Measurements from ENCODE around the gene MBNL2. TPM values are rescaled to one million over a fixed set of nuclear protein-coding genes. Genes with fewer than 3 reads are reported as not detected.
A peak's percentile ranks its signal among the peaks of the same experiment; 100 is the strongest.

Gene MBNL2
- total RNA-seq, 1 experiment from 2014 or later: 32.9 TPM

DNA sequence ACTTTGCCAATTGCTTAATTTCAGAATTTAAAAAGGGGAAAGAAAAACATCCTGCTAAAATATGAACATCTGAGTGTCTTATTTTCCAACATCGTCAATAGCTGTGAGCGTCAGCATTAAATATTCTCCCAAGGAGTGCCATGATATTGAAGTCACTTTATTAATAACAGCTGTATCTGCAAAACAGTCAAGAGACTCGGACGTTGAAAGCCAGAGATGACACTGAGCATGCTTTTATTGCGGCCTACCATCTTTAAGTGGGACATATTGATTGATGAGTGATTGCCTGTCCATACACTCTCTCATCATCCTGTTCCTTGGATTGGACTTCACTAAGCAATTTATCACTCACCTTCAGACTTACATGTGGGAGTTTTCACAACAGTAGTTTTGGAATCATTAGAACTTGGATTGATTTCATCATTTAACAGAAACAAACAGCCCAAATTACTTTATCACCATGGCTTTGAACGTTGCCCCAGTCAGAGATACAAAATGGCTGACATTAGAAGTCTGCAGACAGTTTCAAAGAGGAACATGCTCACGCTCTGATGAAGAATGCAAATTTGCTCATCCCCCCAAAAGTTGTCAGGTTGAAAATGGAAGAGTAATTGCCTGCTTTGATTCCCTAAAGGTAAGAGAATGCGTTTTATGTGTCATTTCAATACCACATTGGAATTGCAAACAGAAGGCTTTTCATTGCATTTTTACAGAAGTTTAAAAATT is 53.8 kb downstream of the MBNL2 start:
- DNase-seq: no peak
- Histone ChIP-seq H3K9me3 (replicated peaks) (no peaks in the 10 kb centered on the region), H3K36me3 (peaks cover 18% of the 10 kb centered on the region), H3K4me1 (peaks cover 13% of the 10 kb centered on the region), H3K27me3 (no peaks in the 10 kb centered on the region), H3K27ac (no peak overlapping the region), H3K4me3 (no peak overlapping the region)

- Histone ChIP-seq H3K27me3 (no peaks in the 10 kb centered on the region), H3K27ac (no peak overlapping the region), H3K4me1 (peaks cover 13% of the 10 kb centered on the region), H3K36me3 (peaks cover 18% of the 10 kb centered on the region), H3K4me3 (no peak overlapping the region), H3K9me3 (replicated peaks) (no peaks in the 10 kb centered on the region)
- DNase-seq: no peak
Measured at GRCh38 chr13:97276862-97277269, 54.7 kb downstream of the MBNL2 start.

DNA sequence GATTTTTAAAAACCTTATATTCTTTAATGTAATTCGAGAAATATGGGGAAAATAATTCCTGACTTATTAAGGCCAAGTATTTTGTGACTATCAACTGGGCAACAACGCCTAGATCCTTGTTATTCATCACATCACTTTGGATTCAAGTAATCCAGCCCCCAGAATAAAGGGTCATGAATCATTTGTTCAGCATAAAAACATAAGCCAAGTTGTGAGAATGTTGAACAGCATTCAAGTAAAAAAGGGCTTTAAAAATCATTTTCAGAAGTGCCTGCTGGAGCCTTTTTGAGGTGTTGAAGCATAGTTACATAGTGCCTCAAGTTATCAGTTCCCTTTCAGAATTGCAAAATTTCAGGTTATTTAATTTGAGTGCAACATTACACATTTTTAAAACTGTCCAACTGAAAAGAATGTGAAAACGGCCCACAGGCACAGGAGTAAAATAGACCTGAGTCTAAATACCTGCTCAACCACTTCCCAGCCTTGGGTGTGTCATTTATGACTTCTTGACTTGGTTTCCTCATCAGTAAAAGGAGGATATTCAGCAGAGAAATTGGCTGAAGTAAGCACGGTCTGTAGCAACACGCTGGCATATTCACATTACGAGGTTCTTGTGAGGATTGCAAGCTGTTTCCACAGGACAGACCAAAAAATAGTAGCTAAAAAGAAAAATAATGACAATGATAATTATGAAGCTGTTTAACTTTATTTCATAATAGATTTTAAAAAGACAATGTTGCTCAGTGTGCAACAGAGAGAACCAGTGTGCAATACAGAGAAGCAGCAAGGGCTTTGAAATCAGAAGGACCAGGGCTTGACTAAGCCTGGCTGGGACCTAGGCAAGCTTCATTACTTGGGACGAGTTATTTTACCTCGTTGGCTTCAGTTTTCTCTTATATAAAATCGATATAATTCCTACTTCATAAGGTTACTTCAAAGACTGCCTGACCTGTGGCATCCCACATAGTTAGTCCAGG is 56.6 kb downstream of the MBNL2 start:
- no peak for DNase-seq
- Histone ChIP-seq H3K27ac (no peak overlapping the region), H3K27me3 (no peaks in the 10 kb centered on the region), H3K4me3 (no peak overlapping the region), H3K36me3 (peaks cover 21% of the 10 kb centered on the region), H3K9me3 (replicated peaks) (no peaks in the 10 kb centered on the region), H3K4me1 (peaks cover 13% of the 10 kb centered on the region)

GRCh38 chr13:97279913-97280312 is 57.8 kb downstream of the MBNL2 start:
- Histone ChIP-seq H3K4me1 (peaks cover 12% of the 10 kb centered on the region), H3K9me3 (replicated peaks) (0 out of 2 replicates have a peak, but pooled peaks cover 4% of the 10 kb centered on the region), H3K27ac (no peak overlapping the region), H3K27me3 (no peaks in the 10 kb centered on the region), H3K4me3 (no peak overlapping the region), H3K36me3 (peaks cover 21% of the 10 kb centered on the region)
- DNase-seq: no peak

- peaks cover 21% of the 10 kb centered on the region for H3K36me3 ChIP-seq
- H3K4me1 ChIP-seq: peaks cover 16% of the 10 kb centered on the region
- H3K9me3 ChIP-seq (replicated peaks): 0 out of 2 replicates have a peak, but pooled peaks cover 4% of the 10 kb centered on the region
- H3K27me3 ChIP-seq: no peaks in the 10 kb centered on the region
- H3K27ac ChIP-seq: no peak overlapping the region
- H3K4me3 ChIP-seq: no peak overlapping the region
- peak in 1 of 2 experiments; percentile 29 for DNase-seq
Measured at GRCh38 chr13:97280478-97280877, 58.3 kb downstream of the MBNL2 start.

DNA sequence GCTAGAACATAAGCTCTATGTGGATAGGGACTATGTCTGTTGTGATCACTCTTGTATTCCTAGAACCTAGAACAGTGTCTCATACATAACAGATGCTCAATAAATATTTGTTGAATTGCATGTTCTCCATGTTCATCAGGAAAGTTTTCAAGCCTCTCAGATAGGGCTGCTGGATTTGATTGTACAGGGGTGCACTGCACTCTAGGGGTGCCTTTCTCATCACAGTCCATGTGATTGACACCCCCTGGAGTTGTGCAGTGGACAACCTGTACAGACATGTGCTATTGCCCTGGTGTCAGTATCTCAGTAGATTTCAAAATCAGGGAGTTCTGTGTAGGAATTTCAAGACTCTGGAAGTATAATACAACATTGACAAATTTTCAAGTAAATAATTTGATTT is 58.9 kb downstream of the MBNL2 start:
- Histone ChIP-seq H3K27me3 (no peaks in the 10 kb centered on the region), H3K4me1 (peaks cover 22% of the 10 kb centered on the region), H3K27ac (no peak overlapping the region), H3K36me3 (peaks cover 16% of the 10 kb centered on the region), H3K4me3 (no peak overlapping the region), H3K9me3 (replicated peaks) (0 out of 2 replicates have a peak, but pooled peaks cover 4% of the 10 kb centered on the region)
- DNase-seq: no peak

DNA sequence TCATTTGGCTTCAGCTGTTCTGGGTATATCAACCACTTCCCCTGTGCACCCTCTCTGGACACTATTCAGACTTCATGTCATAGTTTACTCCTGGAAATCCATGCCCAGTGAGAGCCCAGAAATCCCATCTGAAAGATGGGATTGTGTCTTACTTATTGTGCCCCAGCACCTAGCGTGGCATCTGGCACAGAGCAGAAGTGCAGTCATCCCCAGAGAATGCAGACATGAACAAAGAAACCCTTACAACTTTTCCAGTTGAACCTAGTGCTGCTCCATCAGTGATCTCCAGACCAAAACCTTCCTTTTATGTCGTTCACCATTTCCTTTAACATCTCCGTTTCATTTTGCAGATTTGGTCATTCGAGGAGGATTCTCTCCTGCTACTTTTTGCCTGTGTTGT is 60.6 kb downstream of the MBNL2 start:
- Histone ChIP-seq H3K27ac (no peak overlapping the region), H3K4me3 (no peak overlapping the region), H3K27me3 (no peaks in the 10 kb centered on the region), H3K36me3 (peaks cover 3% of the 10 kb centered on the region), H3K4me1 (peaks cover 22% of the 10 kb centered on the region), H3K9me3 (replicated peaks) (0 out of 2 replicates have a peak, but pooled peaks cover 4% of the 10 kb centered on the region)
- DNase-seq: no peak

GRCh38 chr13:97283888-97284287 is 61.8 kb downstream of the MBNL2 start:
- H3K9me3 ChIP-seq (replicated peaks): 0 out of 2 replicates have a peak, but pooled peaks cover 4% of the 10 kb centered on the region
- DNase-seq: no peak
- peaks cover 3% of the 10 kb centered on the region for H3K36me3 ChIP-seq
- H3K4me1 ChIP-seq: peaks cover 22% of the 10 kb centered on the region
- H3K27ac ChIP-seq: no peak overlapping the region
- no peak overlapping the region for H3K4me3 ChIP-seq
- H3K27me3 ChIP-seq: no peaks in the 10 kb centered on the region

DNA sequence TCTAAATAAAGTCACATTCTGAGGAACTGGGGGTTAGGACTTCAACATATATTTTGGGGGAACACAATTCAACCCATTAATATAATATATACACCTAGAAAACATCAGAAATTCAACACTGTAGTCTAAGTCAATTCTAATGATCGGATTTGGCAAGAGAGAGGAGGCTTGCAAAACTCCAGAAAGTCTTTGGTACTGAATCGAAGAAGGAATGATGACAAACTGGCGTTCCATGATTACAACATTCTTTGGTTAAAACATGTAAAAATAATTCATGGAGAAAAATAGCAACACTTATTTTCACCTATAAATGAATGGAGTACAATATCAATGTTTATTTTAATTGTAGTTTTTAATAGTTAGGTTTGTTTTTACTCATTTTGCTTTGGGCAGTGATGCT is 62.4 kb downstream of the MBNL2 start:
- Histone ChIP-seq H3K9me3 (replicated peaks) (0 out of 2 replicates have a peak, but pooled peaks cover 4% of the 10 kb centered on the region), H3K27ac (no peak overlapping the region), H3K4me1 (peaks cover 22% of the 10 kb centered on the region), H3K4me3 (no peak overlapping the region), H3K36me3 (peaks cover 3% of the 10 kb centered on the region), H3K27me3 (no peaks in the 10 kb centered on the region)
- no peak for DNase-seq

GRCh38 chr13:97285221-97285955 is 63.3 kb downstream of the MBNL2 start:
- H3K9me3 ChIP-seq (replicated peaks): 0 out of 2 replicates have a peak, but pooled peaks cover 4% of the 10 kb centered on the region
- no peak overlapping the region for H3K4me3 ChIP-seq
- peak overlapping the region; percentile 31 for H3K27ac ChIP-seq
- peak in 1 of 2 experiments; percentile 27 for DNase-seq
- no peaks in the 10 kb centered on the region for H3K27me3 ChIP-seq
- peaks cover 17% of the 10 kb centered on the region for H3K4me1 ChIP-seq
- H3K36me3 ChIP-seq: peaks cover 3% of the 10 kb centered on the region

- Histone ChIP-seq H3K9me3 (replicated peaks) (0 out of 2 replicates have a peak, but pooled peaks cover 4% of the 10 kb centered on the region), H3K27ac (no peak overlapping the region), H3K4me1 (peaks cover 13% of the 10 kb centered on the region), H3K36me3 (peaks cover 3% of the 10 kb centered on the region), H3K27me3 (no peaks in the 10 kb centered on the region), H3K4me3 (no peak overlapping the region)
- DNase-seq: no peak
Measured at GRCh38 chr13:97286317-97287046, 64.3 kb downstream of the MBNL2 start.

- DNase-seq: no peak
- Histone ChIP-seq H3K9me3 (replicated peaks) (0 out of 2 replicates have a peak, but pooled peaks cover 4% of the 10 kb centered on the region), H3K27ac (no peak overlapping the region)
Measured at GRCh38 chr13:97287047-97287383, 64.9 kb downstream of the MBNL2 start.

DNA sequence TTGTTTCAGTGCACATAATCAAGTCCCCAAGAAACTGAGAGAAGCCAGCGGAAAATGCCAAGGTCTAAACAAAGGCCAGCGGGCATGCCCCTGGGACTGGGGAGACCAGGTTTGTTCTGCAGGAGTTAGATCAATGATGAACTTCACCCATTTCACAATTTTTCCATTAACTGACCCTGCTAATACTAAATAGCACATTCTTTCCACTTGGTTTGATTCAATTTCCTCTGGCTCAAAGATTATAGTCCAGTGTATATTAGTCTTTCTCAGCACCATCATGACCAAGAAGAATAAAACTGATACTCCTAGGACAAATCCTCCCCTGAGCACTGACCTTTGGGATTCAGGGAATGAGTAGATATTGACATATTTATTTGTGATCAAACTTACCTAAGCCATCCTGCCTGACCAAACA is 66.4 kb downstream of the MBNL2 start:
- H3K4me1 ChIP-seq: peaks cover 13% of the 10 kb centered on the region
- no peak overlapping the region for H3K4me3 ChIP-seq
- H3K27me3 ChIP-seq: no peaks in the 10 kb centered on the region
- H3K27ac ChIP-seq: no peak overlapping the region
- no peak for DNase-seq
- H3K36me3 ChIP-seq: no peaks in the 10 kb centered on the region; the same call in 1 of the 2 replicates
- 0 out of 2 replicates have a peak, but pooled peaks cover 4% of the 10 kb centered on the region for H3K9me3 ChIP-seq (replicated peaks)

More at GRCh38 chr13:97287047-97287383, 64.9 kb downstream of the MBNL2 start:
- Histone ChIP-seq H3K27me3 (no peaks in the 10 kb centered on the region), H3K36me3 (peaks cover 3% of the 10 kb centered on the region), H3K4me1 (peaks cover 13% of the 10 kb centered on the region), H3K4me3 (no peak overlapping the region)

Measured in SJCRH30 (cell line).